HUES64 (cell line): Measurements from ENCODE around the gene PLEKHM3.
"Not testable (repeated sequence)": the region's sequence is repeated elsewhere in the genome, so short reads cannot be mapped to it uniquely, and the experiment has no call there.

Experiments used
- H3K27ac ChIP-seq: 2 replicates; pipeline ENCODE4 v1.7.0; 2013; ENCODE audit warnings: low read depth, low read length, inconsistent platforms
- H3K27me3 ChIP-seq: 2 replicates; pipeline ENCODE4 v1.6.1; 2013; ENCODE audit warnings: mild to moderate bottlenecking, low read length; ENCODE audit not compliant: insufficient read depth
- H3K36me3 ChIP-seq: 2 replicates; pipeline ENCODE4 v1.6.1; 2013; ENCODE audit warnings: mild to moderate bottlenecking, low read length; ENCODE audit not compliant: insufficient read depth
- H3K4me1 ChIP-seq: 2 replicates; pipeline ENCODE4 v1.6.1; 2013; ENCODE audit warnings: mild to moderate bottlenecking, low read length, moderate library complexity; ENCODE audit not compliant: insufficient read depth
- H3K4me3 ChIP-seq: 2 replicates; pipeline ENCODE4 v1.5.1; 2013; ENCODE audit warnings: mild to moderate bottlenecking, low read length, moderate library complexity
- H3K9ac ChIP-seq: 2 replicates; pipeline ENCODE4 v1.6.1; 2013; ENCODE audit warnings: mild to moderate bottlenecking, low read depth, low read length
- H3K9me3 ChIP-seq: 2 replicates; pipeline ENCODE4 v1.6.1; 2013; ENCODE audit warnings: low read depth, low read length; ENCODE audit not compliant: insufficient read depth
- WGBS: fragments of 150-250, 120-280 bp; methylation state at CpG from one replicate; pipeline ENCODE4 v1.1.7; 2013; ENCODE audit warnings: missing lambda C conversion rate; 5-methylcytosine and 5-hydroxymethylcytosine counted together

The PLEKHM3 gene

GRCh38 chr2:208034503-208035140, 9.3 kb upstream of the PLEKHM3 start:
- 94% methylated on average over 4 of the region's 4 CpGs for WGBS
- Histone ChIP-seq H3K27me3 (no peaks in the 10 kb centered on the region), H3K9ac (no peak overlapping the region), H3K27ac (no peak overlapping the region), H3K4me3 (no peak overlapping the region), H3K9me3 (no peaks in the 10 kb centered on the region), H3K4me1 (peaks cover 4% of the 10 kb centered on the region; the same call in 1 of the 2 replicates), H3K36me3 (no peaks in the 10 kb centered on the region)

GRCh38 chr2:208033701-208034502, 8.6 kb upstream of the PLEKHM3 start:
- H3K4me3 ChIP-seq: no peak overlapping the region
- H3K36me3 ChIP-seq: no peaks in the 10 kb centered on the region
- H3K27me3 ChIP-seq: no peaks in the 10 kb centered on the region
- no peak overlapping the region for H3K9ac ChIP-seq
- no peak overlapping the region for H3K27ac ChIP-seq
- WGBS: 78% methylated on average over 4 of the region's 4 CpGs
- no peaks in the 10 kb centered on the region; the same call in 1 of the 2 replicates for H3K4me1 ChIP-seq
- H3K9me3 ChIP-seq: no peaks in the 10 kb centered on the region

DNA sequence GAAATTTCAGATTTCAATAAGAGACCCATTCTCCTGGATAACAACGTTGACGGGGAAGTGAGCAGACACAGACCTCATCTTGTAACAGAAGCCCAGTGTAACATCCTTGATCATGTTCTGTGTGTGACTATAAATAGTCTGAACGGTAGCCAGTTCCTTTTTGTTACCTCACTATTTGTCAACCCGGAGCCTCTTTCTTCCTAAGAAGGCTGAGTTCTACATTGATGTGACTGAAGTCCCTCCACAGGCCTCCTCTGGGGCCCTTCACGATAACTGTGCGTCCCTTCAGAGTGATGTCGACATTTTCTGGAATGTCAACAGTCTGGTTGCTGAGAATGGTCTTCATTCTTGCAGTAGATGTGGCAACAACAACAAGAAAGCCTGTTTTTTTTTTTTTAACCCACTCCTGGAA, 6.3 kb upstream of the PLEKHM3 start:
- H3K9ac ChIP-seq: no peak overlapping the region
- no peaks in the 10 kb centered on the region for H3K4me1 ChIP-seq
- H3K4me3 ChIP-seq: no peak overlapping the region
- no peak overlapping the region for H3K27ac ChIP-seq
- H3K36me3 ChIP-seq: no peaks in the 10 kb centered on the region
- no peaks in the 10 kb centered on the region for H3K27me3 ChIP-seq
- no peaks in the 10 kb centered on the region for H3K9me3 ChIP-seq
- WGBS: 88% methylated on average over 7 of the region's 7 CpGs

GRCh38 chr2:208025814-208026184, 472 bp upstream of the PLEKHM3 start:
- H3K27me3 ChIP-seq: no peaks in the 10 kb centered on the region
- peaks cover 3% of the 10 kb centered on the region; the same call in 1 of the 2 replicates for H3K4me1 ChIP-seq
- H3K9ac ChIP-seq: peak overlapping the region; percentile 77
- H3K36me3 ChIP-seq: no peaks in the 10 kb centered on the region
- H3K4me3 ChIP-seq: peak overlapping the region; percentile 95
- no peaks in the 10 kb centered on the region for H3K9me3 ChIP-seq
- peak overlapping the region; percentile 45; the same call in 1 of the 2 replicates for H3K27ac ChIP-seq
- 87% methylated on average over 10 of the region's 10 CpGs for WGBS

GRCh38 chr2:208024091-208024490, 1.2 kb downstream of the PLEKHM3 start:
- H3K9me3 ChIP-seq: no peaks in the 10 kb centered on the region
- H3K4me1 ChIP-seq: peaks cover 3% of the 10 kb centered on the region; the same call in 1 of the 2 replicates
- no peaks in the 10 kb centered on the region for H3K27me3 ChIP-seq
- H3K27ac ChIP-seq: no peak overlapping the region
- no peak overlapping the region for H3K9ac ChIP-seq
- WGBS: 100% methylated on average over 1 of the region's 3 CpGs
- H3K4me3 ChIP-seq: peak overlapping the region; percentile 95; the same call in 1 of the 2 replicates
- H3K36me3 ChIP-seq: no peaks in the 10 kb centered on the region

DNA sequence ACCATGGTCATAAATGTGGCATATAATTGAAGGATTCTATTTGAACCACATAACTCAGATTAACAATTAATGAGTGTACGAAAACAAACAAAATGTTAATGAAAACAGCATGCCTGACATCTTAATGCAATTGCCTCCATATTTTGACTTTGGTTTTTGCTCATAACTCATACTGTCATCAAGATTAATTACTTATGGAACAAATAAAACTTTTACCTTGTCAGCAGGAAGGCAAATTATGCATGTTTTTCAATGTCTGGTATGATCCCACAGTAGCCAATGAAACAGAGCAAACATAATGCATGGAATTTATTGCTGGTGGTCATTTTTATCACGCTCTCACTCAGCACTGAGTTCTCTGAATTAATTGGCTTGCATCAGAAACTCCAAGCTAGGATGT, 5.1 kb downstream of the PLEKHM3 start:
- no peak overlapping the region for H3K27ac ChIP-seq
- no peaks in the 10 kb centered on the region for H3K9me3 ChIP-seq
- no peaks in the 10 kb centered on the region for H3K36me3 ChIP-seq
- H3K4me1 ChIP-seq: 0 out of 2 replicates have a peak, but pooled peaks cover 3% of the 10 kb centered on the region
- no peaks in the 10 kb centered on the region for H3K27me3 ChIP-seq
- WGBS: 86% methylated on average over 2 of the region's 2 CpGs
- H3K4me3 ChIP-seq: no peak overlapping the region
- no peak overlapping the region for H3K9ac ChIP-seq

- WGBS: 87% methylated on average over 5 of the region's 5 CpGs
- not testable (repeated sequence) for H3K27ac ChIP-seq, H3K4me3 ChIP-seq
These were observed 7.1 kb downstream of the PLEKHM3 start for GRCh38 chr2:208018124-208018712.

GRCh38 chr2:208017721-208018120, 7.6 kb downstream of the PLEKHM3 start:
- no peaks in the 10 kb centered on the region for H3K4me1 ChIP-seq
- no peaks in the 10 kb centered on the region for H3K36me3 ChIP-seq
- no peak overlapping the region for H3K4me3 ChIP-seq
- H3K9me3 ChIP-seq: no peaks in the 10 kb centered on the region
- 89% methylated on average over 5 of the region's 5 CpGs for WGBS
- no peaks in the 10 kb centered on the region for H3K27me3 ChIP-seq
- no peak overlapping the region for H3K27ac ChIP-seq
- no peak overlapping the region for H3K9ac ChIP-seq

More at GRCh38 chr2:208018124-208018712, 7.1 kb downstream of the PLEKHM3 start:
- H3K9me3 ChIP-seq, H3K4me1 ChIP-seq, H3K27me3 ChIP-seq, H3K9ac ChIP-seq, H3K36me3 ChIP-seq: not testable (repeated sequence)

DNA sequence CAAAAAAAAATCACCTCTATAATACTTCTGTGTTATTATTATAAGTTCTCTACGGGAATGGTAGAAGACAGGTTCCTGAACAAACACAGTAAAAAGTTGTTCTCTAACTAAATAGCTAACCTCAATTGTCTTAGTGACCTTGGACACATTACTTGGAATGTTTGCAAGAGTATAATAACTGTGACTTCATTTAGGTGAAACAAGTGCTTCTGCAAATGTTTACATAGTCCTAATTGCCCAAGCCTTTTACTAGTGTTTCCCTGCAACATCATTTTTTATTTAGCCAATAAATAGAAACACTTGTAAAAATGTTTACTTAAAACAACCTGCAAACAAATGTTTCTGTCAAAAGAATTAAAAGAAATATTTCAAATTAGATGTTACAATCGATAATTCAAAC, 9.9 kb downstream of the PLEKHM3 start:
- Histone ChIP-seq H3K27me3 (no peaks in the 10 kb centered on the region), H3K4me1 (no peaks in the 10 kb centered on the region), H3K4me3 (no peak overlapping the region), H3K27ac (no peak overlapping the region), H3K9ac (no peak overlapping the region), H3K36me3 (no peaks in the 10 kb centered on the region), H3K9me3 (no peaks in the 10 kb centered on the region)
- WGBS: 100% methylated on average over 1 of the region's 2 CpGs

GRCh38 chr2:208013285-208014178, 11.8 kb downstream of the PLEKHM3 start:
- H3K9ac ChIP-seq: no peak overlapping the region
- no peak overlapping the region for H3K27ac ChIP-seq
- H3K36me3 ChIP-seq: no peaks in the 10 kb centered on the region
- H3K9me3 ChIP-seq: no peaks in the 10 kb centered on the region
- WGBS: 94% methylated on average over 8 of the region's 9 CpGs
- H3K27me3 ChIP-seq: no peaks in the 10 kb centered on the region
- no peaks in the 10 kb centered on the region for H3K4me1 ChIP-seq
- no peak overlapping the region for H3K4me3 ChIP-seq
